Measurements from ENCODE around the gene FYB1. TPM values are rescaled to one million over a fixed set of nuclear protein-coding genes. Genes with fewer than 3 reads are reported as not detected.

The FYB1 gene
- total and polyA plus RNA-seq, 2 of the 4 experiments (the other 2 are of a cell fraction): not detected

DNA sequence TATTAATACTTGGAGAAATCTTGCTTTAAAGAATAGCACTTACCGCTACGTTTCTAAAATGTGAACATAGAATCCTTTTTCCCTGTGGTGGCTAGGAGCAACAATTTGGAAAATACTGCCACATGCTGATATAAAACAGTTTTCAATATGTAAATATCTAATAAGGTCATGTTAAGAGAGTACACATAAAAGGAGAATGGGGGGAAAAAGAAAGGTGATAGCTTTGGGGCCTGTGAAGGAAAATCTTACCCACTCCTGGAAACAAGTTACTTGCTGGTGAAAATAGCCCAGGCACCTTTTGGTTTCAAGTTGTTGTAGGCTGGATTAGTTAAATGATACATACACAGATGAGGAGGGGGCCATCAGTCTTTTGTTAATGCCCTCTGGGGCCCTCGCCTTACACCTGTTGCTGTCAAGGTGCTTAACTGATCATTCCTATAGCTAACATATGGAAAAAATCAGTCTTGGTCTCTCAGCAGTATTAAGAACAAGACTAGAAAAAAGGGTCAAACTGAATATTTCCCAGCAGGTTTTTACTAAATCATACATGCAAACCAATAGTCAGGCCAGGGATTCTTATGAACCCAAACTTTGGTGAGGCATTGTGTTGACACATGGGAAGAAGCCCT is 24.1 kb downstream of the FYB1 start:
- no TSS peak for BruUV-seq (replicated peaks)
- DNase-seq: no peak

More for the DNA sequence above, 24.1 kb downstream of the FYB1 start:
- Histone ChIP-seq H3K79me1 (ENCODE audit: low read depth in 1 of 2, low read length in 2 of 2) (no peaks in the 10 kb centered on the region), H3K14ac (replicated peaks; ENCODE audit: low read depth, low read length) (no peak overlapping the region), H3K4ac (ENCODE audit: low read depth, low read length) (no peak overlapping the region), H3K27me3 (ENCODE audit: control insufficient read depth, insufficient read depth, low read length) (peaks cover 12% of the 10 kb centered on the region), H2BK120ac (ENCODE audit: low read depth, low read length) (no peak overlapping the region), H4K5ac (ENCODE audit: low read depth, low read length) (no peak overlapping the region), H3K23ac (ENCODE audit: low read depth, low read length) (no peak overlapping the region), H3K4me2 (ENCODE audit: low read depth, low read length) (no peak overlapping the region), H4K8ac (ENCODE audit: low read depth in 2 of 2, low read length in 2 of 2) (no peak overlapping the region; a peak in 1 of 4 replicates), H3K9ac (ENCODE audit: low read depth, low read length) (no peak overlapping the region), H4K91ac (ENCODE audit: insufficient read depth, low read depth, low read length) (no peak overlapping the region), H2BK15ac (ENCODE audit: low read depth, low read length) (no peak overlapping the region), H3K4me1 (ENCODE audit: control insufficient read depth, insufficient read depth, low read length) (no peaks in the 10 kb centered on the region), H2BK5ac (ENCODE audit: low read depth, low read length, poor library complexity, severe bottlenecking) (no peak overlapping the region), H2AK5ac (ENCODE audit: low read depth, low read length) (no peak overlapping the region), H2AK9ac (replicated peaks; ENCODE audit: low read depth, low read length, poor library complexity) (no peak overlapping the region), H3K4me3 (ENCODE audit: insufficient read depth, low read depth, low read length) (no peak overlapping the region), H2AFZ (replicated peaks; ENCODE audit: low read length, poor library complexity) (no peak overlapping the region), H3K27ac (ENCODE audit: insufficient read depth, low read length) (no peak overlapping the region), H4K20me1 (ENCODE audit: insufficient read depth, low read length) (no peaks in the 10 kb centered on the region), H2BK20ac (ENCODE audit: low read depth, low read length) (no peak overlapping the region), H3K56ac (ENCODE audit: extremely low read depth, insufficient read depth, low read length) (no peak overlapping the region; the same call in 1 of the 2 replicates), H3K18ac (ENCODE audit: low read depth, low read length) (no peak overlapping the region), H3K36me3 (ENCODE audit: control insufficient read depth, insufficient read depth, low read length) (no peaks in the 10 kb centered on the region), H3K9me3 (ENCODE audit: control insufficient read depth, insufficient read depth, low read length) (no peaks in the 10 kb centered on the region), H3K9me1 (ENCODE audit: insufficient read depth, low read length) (no peaks in the 10 kb centered on the region)
- dilution Hi-C loops (cut with HindIII; ENCODE audit: low sequenced_read_pairs, unreplicated experiment): no loop called here
- TF ChIP-seq RCOR1 (IDR thresholded peaks at IDR 0.05; ENCODE audit: insufficient replicate concordance, low read length): no peak
- TF ChIP-seq, protein P1, sequence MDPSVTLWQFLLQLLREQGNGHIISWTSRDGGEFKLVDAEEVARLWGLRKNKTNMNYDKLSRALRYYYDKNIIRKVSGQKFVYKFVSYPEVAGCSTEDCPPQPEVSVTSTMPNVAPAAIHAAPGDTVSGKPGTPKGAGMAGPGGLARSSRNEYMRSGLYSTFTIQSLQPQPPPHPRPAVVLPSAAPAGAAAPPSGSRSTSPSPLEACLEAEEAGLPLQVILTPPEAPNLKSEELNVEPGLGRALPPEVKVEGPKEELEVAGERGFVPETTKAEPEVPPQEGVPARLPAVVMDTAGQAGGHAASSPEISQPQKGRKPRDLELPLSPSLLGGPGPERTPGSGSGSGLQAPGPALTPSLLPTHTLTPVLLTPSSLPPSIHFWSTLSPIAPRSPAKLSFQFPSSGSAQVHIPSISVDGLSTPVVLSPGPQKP (IDR thresholded peaks at IDR 0.05; ENCODE audit: borderline replicate concordance, low read depth, low read length): no peak
- no peak for TF ChIP-seq SMC3 (IDR thresholded peaks at IDR 0.05; ENCODE audit: low read depth, low read length)
- no peak for TF ChIP-seq CEBPB (IDR thresholded peaks at IDR 0.05; ENCODE audit: low read depth, low read length)
- no peak for TF ChIP-seq POLR2A (IDR thresholded peaks at IDR 0.05; ENCODE audit: low read depth, low read length)
- TF ChIP-seq NFE2L2 (IDR thresholded peaks at IDR 0.05; ENCODE audit: low read depth, low read length): no peak
- TF ChIP-seq, protein P2, sequence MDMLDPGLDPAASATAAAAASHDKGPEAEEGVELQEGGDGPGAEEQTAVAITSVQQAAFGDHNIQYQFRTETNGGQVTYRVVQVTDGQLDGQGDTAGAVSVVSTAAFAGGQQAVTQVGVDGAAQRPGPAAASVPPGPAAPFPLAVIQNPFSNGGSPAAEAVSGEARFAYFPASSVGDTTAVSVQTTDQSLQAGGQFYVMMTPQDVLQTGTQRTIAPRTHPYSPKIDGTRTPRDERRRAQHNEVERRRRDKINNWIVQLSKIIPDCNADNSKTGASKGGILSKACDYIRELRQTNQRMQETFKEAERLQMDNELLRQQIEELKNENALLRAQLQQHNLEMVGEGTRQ (IDR thresholded peaks at IDR 0.05; ENCODE audit: low read depth, low read length): no peak
- no peak for TF ChIP-seq RFX5 (IDR thresholded peaks at IDR 0.05; ENCODE audit: low read depth, low read length)
- no peak for TF ChIP-seq MAFK (IDR thresholded peaks at IDR 0.05; ENCODE audit: low read depth, low read length)
- TF ChIP-seq RAD21 (IDR thresholded peaks at IDR 0.05; ENCODE audit: low read length): no peak
- no peak for TF ChIP-seq BHLHE40 (IDR thresholded peaks at IDR 0.05; ENCODE audit: low read depth, low read length)
- TF ChIP-seq MAZ (IDR thresholded peaks at IDR 0.05; ENCODE audit: borderline replicate concordance, low read depth, low read length): no peak
- TF ChIP-seq FOS (IDR thresholded peaks at IDR 0.05; ENCODE audit: low read depth, low read length): no peak
- TF ChIP-seq, protein P3, sequence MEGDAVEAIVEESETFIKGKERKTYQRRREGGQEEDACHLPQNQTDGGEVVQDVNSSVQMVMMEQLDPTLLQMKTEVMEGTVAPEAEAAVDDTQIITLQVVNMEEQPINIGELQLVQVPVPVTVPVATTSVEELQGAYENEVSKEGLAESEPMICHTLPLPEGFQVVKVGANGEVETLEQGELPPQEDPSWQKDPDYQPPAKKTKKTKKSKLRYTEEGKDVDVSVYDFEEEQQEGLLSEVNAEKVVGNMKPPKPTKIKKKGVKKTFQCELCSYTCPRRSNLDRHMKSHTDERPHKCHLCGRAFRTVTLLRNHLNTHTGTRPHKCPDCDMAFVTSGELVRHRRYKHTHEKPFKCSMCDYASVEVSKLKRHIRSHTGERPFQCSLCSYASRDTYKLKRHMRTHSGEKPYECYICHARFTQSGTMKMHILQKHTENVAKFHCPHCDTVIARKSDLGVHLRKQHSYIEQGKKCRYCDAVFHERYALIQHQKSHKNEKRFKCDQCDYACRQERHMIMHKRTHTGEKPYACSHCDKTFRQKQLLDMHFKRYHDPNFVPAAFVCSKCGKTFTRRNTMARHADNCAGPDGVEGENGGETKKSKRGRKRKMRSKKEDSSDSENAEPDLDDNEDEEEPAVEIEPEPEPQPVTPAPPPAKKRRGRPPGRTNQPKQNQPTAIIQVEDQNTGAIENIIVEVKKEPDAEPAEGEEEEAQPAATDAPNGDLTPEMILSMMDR (conservative IDR thresholded peaks at IDR 0.05; ENCODE audit: low read depth, low read length): no peak
- TF ChIP-seq CHD1 (IDR thresholded peaks at IDR 0.05; ENCODE audit: low read depth, low read length): no peak
- no peak for TF ChIP-seq MXI1 (IDR thresholded peaks at IDR 0.05; ENCODE audit: borderline replicate concordance, low read depth, low read length)
- no peak for ATAC-seq (ENCODE audit: low read depth)
- WGBS, 2 experiments (ENCODE audit: extremely low coverage in 2 of 2, insufficient read length in 1 of 2): no CpG with 5 or more reads among the region's 3 CpGs
- CTCF ChIA-PET: interaction anchor here (0.9 to 1.5 kb wide), 3 partner anchors 12 to 22 kb away, joined by 3 to 7 read pairs (median 4); no protein-coding TSS in a partner anchor
- intact Hi-C loops (cut with micrococcal nuclease): no loop called here
- POLR2A ChIA-PET (ENCODE audit: unreplicated experiment): no interaction called here
- in situ Hi-C loops (cut with MboI; ENCODE audit: low sequenced_read_pairs): no loop called here
